GM18873 (cell line): ENCODE results near the gene DUSP21.
"Not testable (repeated sequence)": the region's sequence is repeated elsewhere in the genome, so short reads cannot be mapped to it uniquely, and the experiment has no call there.

Experiments used
- ATAC-seq: cut with Tn5 transposase; IDR thresholded peaks from one replicate; pipeline ENCODE4 v1.9.1; 2021; ENCODE audit warnings: mild to moderate bottlenecking, moderate library complexity, moderate number of reproducible peaks; ENCODE audit not compliant: unreplicated experiment, low FRiP score

Gene DUSP21

DNA sequence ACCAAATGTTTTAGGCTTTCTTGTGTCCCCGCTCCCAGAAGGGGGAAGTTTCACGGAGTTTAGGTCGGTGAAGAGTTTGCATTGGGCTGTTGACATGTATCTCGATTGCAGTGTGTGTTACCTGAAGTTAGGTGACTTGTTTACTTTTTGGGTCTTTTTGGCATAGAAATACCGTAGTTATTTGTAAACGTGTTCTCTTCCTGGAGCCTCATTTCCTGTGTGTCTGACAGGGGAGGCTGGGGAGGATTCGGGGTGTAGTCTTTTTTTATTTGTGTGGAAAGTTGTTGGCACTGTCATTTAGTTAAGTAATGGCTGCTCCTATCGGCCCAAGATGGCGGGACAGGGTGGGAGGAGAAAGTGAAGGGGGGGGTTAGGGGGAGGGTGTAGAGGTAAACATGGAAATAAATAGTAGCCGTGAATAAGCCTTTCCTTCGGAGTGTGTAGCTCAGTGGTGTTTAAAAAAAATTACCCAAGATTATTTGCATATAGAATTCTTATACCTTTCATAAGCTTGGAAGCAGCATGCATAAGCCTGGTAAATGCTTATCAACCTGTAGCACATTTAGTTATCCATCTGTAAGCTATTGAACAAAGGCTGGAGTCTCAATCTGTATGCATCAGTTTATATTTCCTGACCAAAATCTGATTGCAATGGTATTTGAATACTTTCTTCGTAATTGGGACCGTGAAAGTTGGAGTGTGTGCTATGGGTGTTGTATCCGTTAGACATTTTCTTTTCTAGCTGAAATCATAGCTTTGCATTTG lies 30.8 kb downstream of the DUSP21 start:
- no peak for ATAC-seq

- ATAC-seq, result no peak
Observed at GRCh38 chrX:44875185-44875489, 31.3 kb downstream of the DUSP21 start.

DNA sequence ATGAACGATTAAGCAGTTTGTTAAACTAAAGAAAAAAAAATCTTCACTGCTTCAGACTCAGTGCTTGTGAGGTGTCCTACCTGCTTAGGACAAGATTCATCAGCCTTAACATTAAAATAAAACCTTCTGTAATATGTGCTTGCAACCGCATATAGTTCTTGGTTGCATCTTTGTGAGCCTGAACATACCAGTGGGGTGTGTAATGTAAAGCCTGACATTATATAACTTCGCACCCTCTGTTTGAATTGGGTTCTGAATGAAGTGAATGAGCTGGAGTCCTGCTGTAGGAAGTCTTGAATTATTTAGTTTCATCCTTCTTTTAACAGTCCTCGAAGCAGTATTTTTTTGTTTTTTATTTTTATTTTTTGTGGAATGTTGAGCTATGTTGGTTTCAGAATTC lies 32.3 kb downstream of the DUSP21 start:
- ATAC-seq, result no peak

- no peak for ATAC-seq
Observed at GRCh38 chrX:44876767-44877166, 32.9 kb downstream of the DUSP21 start.

DNA sequence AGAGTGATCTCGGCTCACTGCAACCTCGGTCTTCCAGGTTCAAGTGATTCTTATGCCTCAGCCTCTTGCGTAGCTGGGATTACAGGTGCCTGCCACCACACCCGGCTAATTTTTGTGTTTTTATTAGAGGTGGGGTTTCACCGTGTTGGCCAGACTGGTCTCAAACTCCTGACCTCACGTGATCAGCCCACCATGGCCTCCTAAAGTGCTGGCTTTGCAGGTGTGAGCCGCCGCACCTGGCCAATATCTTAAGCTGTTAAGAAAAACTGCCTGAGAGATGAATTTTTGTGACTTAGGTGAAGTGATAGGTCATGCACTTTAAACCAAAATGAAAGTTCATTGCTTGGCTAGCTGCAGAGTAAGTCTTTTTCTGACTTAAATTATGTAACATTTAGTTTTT lies 35.0 kb downstream of the DUSP21 start:
- ATAC-seq, result no peak

GRCh38 chrX:44881549-44881948 lies 37.7 kb downstream of the DUSP21 start:
- no peak for ATAC-seq

DNA sequence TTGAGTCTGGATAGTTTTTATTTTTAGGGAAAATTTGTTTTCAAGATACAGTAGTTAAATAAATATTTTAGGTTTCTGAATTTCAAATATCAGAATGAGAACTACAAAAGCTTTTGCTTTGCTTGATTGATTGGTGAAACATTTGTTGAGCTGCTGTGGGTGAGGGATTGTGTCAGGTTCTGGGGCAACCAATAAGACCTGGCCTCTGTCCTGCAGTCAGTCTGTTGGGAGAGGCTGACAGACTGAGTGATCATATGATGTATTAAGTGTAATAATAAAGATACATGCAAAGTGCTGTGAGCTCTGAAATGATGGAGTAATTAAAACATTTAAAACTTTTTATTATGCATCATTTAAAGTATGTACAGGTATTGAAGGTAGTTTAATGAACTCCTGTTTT lies 38.8 kb downstream of the DUSP21 start:
- no peak for ATAC-seq

DNA sequence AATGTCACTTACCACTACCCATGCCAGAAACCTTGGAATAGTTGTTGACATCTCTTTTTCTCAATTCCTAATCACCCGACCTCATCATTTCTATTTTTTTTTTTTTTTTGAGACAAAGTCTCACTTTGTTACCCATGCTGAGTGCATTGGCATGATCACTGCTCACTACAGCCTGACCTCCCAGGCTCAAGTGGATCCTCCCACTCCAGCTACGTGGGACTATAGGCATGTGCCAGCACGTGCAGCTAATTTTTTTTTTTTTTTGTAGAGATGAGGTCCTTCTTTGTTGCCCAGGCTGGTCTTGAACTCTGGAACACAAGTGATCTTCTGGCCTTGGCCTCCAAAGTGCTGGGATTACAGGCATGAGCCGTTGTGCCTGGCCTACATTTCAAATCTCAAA lies 41.1 kb downstream of the DUSP21 start:
- no peak for ATAC-seq

GRCh38 chrX:44889824-44890223 lies 46.0 kb downstream of the DUSP21 start:
- no peak for ATAC-seq

GRCh38 chrX:44890247-44890646 lies 46.4 kb downstream of the DUSP21 start:
- ATAC-seq, result no peak

DNA sequence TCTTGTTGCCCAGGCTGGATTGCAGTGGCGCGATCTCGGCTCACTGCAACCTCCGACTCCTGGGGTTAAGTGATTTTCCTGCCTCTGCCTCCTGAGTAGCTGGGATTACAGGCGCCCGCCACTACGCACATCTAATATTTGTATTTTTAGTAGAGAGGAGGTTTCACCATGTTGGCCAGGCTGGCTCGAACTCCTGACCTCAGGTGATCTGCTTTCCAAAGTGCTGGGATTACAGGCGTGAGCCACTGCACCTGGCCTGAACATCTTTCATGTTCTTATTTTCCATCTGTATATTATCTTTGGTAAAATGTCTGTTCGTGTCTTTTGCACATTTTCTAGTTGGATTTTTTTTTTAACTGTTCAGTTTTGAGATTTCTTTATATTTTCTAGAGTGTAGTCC lies 46.9 kb downstream of the DUSP21 start:
- not testable (repeated sequence) for ATAC-seq

DNA sequence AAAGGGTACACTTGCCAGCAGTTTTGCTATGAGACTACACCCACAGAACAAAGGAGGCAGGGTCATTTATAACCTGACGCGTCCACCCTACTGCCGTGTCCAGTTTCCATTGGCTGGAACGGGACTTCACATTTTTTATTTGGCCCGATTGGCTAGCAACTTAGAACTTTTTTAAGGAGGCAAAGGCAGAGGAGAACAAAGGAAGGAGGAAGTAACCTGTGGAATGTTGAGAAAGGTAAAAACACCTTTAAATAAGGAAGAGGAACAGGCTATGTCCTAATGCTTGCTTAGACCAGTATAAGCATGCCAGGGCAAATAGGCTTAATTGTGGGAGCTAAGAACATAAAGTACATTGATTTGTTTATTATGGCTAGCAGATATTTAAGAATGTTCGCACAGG lies 47.8 kb downstream of the DUSP21 start:
- no peak for ATAC-seq
